Panc1 (cell line): ENCODE measurements around the gene RNFT1.

Experiments
- POLR2AphosphoS5 ChIP-seq: IDR thresholded peaks from 2 replicates; pipeline ENCODE4 v1.6.1; 2012; ENCODE audit warnings: mild to moderate bottlenecking, low read depth, low read length, moderate library complexity
- TCF7L2 ChIP-seq: IDR thresholded peaks from 2 replicates; pipeline ENCODE4 v1.6.1; 2011; ENCODE audit warnings: mild to moderate bottlenecking, low read depth, low read length, inconsistent platforms
- TF ChIP-seq, protein P1 (sequence below): fragments of 450-650 bp; IDR thresholded peaks from 2 replicates; pipeline ENCODE4 v1.5.1; 2017; ENCODE audit warnings: mild to moderate bottlenecking
- TF ChIP-seq, protein P2 (sequence below), 2 experiments: IDR thresholded peaks; 2 replicates each; pipeline ENCODE4 v1.6.1; 2011 to 2012; ENCODE audit warnings: low read depth in 2 of 2, control low read depth in 1 of 2, low read length in 1 of 2, mild to moderate bottlenecking in 1 of 2, moderate library complexity in 1 of 2; ENCODE audit not compliant: insufficient read depth in 1 of 2

DNA sequence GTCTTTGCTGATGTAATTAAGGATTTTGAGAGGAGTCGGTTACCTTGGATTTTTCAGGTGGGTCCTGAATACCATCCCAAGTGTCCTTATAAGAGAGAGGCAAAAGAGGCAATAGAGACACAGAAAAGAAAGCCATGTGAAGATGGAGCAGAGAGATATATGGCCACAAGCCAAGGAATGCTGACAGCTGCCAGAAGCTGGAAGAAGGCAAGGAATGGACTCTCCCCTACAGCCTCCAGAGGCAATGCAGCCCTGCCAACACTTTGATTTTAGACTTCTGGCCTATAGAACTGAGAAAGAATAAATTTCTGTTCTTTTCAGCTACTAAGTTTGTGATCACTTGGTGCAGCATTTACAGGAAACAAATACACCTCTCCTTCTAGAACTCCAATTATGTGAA, 8.2 kb upstream of the RNFT1 start:
- TF ChIP-seq, protein P1, sequence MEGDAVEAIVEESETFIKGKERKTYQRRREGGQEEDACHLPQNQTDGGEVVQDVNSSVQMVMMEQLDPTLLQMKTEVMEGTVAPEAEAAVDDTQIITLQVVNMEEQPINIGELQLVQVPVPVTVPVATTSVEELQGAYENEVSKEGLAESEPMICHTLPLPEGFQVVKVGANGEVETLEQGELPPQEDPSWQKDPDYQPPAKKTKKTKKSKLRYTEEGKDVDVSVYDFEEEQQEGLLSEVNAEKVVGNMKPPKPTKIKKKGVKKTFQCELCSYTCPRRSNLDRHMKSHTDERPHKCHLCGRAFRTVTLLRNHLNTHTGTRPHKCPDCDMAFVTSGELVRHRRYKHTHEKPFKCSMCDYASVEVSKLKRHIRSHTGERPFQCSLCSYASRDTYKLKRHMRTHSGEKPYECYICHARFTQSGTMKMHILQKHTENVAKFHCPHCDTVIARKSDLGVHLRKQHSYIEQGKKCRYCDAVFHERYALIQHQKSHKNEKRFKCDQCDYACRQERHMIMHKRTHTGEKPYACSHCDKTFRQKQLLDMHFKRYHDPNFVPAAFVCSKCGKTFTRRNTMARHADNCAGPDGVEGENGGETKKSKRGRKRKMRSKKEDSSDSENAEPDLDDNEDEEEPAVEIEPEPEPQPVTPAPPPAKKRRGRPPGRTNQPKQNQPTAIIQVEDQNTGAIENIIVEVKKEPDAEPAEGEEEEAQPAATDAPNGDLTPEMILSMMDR, result no peak
- no peak for TF ChIP-seq TCF7L2
- TF ChIP-seq, protein P2, sequence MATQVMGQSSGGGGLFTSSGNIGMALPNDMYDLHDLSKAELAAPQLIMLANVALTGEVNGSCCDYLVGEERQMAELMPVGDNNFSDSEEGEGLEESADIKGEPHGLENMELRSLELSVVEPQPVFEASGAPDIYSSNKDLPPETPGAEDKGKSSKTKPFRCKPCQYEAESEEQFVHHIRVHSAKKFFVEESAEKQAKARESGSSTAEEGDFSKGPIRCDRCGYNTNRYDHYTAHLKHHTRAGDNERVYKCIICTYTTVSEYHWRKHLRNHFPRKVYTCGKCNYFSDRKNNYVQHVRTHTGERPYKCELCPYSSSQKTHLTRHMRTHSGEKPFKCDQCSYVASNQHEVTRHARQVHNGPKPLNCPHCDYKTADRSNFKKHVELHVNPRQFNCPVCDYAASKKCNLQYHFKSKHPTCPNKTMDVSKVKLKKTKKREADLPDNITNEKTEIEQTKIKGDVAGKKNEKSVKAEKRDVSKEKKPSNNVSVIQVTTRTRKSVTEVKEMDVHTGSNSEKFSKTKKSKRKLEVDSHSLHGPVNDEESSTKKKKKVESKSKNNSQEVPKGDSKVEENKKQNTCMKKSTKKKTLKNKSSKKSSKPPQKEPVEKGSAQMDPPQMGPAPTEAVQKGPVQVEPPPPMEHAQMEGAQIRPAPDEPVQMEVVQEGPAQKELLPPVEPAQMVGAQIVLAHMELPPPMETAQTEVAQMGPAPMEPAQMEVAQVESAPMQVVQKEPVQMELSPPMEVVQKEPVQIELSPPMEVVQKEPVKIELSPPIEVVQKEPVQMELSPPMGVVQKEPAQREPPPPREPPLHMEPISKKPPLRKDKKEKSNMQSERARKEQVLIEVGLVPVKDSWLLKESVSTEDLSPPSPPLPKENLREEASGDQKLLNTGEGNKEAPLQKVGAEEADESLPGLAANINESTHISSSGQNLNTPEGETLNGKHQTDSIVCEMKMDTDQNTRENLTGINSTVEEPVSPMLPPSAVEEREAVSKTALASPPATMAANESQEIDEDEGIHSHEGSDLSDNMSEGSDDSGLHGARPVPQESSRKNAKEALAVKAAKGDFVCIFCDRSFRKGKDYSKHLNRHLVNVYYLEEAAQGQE (IDR thresholded peaks at IDR 0.05; ENCODE audit: insufficient read depth in 1 of 2, low read depth in 2 of 2, low read length in 1 of 2), result no peak
- no peak for TF ChIP-seq POLR2AphosphoS5
